GM18870 (cell line): ENCODE measurements around the gene CTNNA3.

ENCODE experiments used
- ATAC-seq: cut with Tn5 transposase; IDR thresholded peaks from one replicate; pipeline ENCODE4 v1.9.1; 2021; ENCODE audit warnings: moderate library complexity; ENCODE audit not compliant: unreplicated experiment

Gene CTNNA3

GRCh38 chr10:67385566-67385965 is 310.4 kb downstream of the CTNNA3 start:
- ATAC-seq, result peak; percentile 25

- ATAC-seq, result peak; percentile 56
Measured at GRCh38 chr10:67385089-67385488, 310.9 kb downstream of the CTNNA3 start.

- no peak for ATAC-seq
Measured at GRCh38 chr10:67331121-67331910, 364.7 kb downstream of the CTNNA3 start.

GRCh38 chr10:67327626-67328535 is 368.1 kb downstream of the CTNNA3 start:
- no peak for ATAC-seq

GRCh38 chr10:67319976-67320375 is 376.0 kb downstream of the CTNNA3 start:
- ATAC-seq, result no peak

GRCh38 chr10:67308912-67309311 is 387.1 kb downstream of the CTNNA3 start:
- peak; percentile 77 for ATAC-seq

- no peak for ATAC-seq
Measured at GRCh38 chr10:67306588-67307205, 389.3 kb downstream of the CTNNA3 start.

GRCh38 chr10:67302701-67303100 is 393.3 kb downstream of the CTNNA3 start:
- no peak for ATAC-seq

- ATAC-seq, result no peak
Measured at GRCh38 chr10:67299761-67300160, 396.2 kb downstream of the CTNNA3 start.

- ATAC-seq, result no peak
Measured at GRCh38 chr10:67297637-67298181, 398.3 kb downstream of the CTNNA3 start.

- ATAC-seq, result no peak
Measured at GRCh38 chr10:67296926-67297325, 399.1 kb downstream of the CTNNA3 start.

GRCh38 chr10:67288688-67289410 is 407.1 kb downstream of the CTNNA3 start:
- ATAC-seq, result no peak

GRCh38 chr10:67284589-67284988 is 411.4 kb downstream of the CTNNA3 start:
- no peak for ATAC-seq

- ATAC-seq, result no peak
Measured at GRCh38 chr10:67282871-67283270, 413.1 kb downstream of the CTNNA3 start.

- ATAC-seq, result no peak
Measured at GRCh38 chr10:67280405-67280804, 415.6 kb downstream of the CTNNA3 start.

GRCh38 chr10:67277402-67277801 is 418.6 kb downstream of the CTNNA3 start:
- no peak for ATAC-seq

GRCh38 chr10:67269828-67270227 is 426.2 kb downstream of the CTNNA3 start:
- ATAC-seq, result no peak

GRCh38 chr10:67268146-67268545 is 427.8 kb downstream of the CTNNA3 start:
- no peak for ATAC-seq

- ATAC-seq, result no peak
Measured at GRCh38 chr10:67262675-67263074, 433.3 kb downstream of the CTNNA3 start.

- ATAC-seq, result no peak
Measured at GRCh38 chr10:67261300-67261797, 434.6 kb downstream of the CTNNA3 start.
